ENCODE results near the gene MYH6. TPM values are rescaled to one million over a fixed set of nuclear protein-coding genes. Genes with fewer than 3 reads are reported as not detected.
A peak's percentile ranks its signal among the peaks of the same experiment; 100 is the strongest.

MYH6 gene
- total and polyA plus RNA-seq, 2 donors (not counting 3 experiments of a cell fraction or from before 2014, with no cell fraction given): not detected

MicroRNAs encoded within 50 kb of the gene (microRNA counts, 767-probe panel; counts per million panel counts)
- 723 counts per million, percentile 96 among the panel's probes with 10 or more counts for microRNA hsa-miR-208a
- 723 counts per million, percentile 96 among the panel's probes with 10 or more counts for microRNA hsa-miR-208b

Small RNA genes within 50 kb of the gene (microRNA-seq; reads per million reads assigned to microRNA genes)
- gene MIR208A (ENCODE audit: borderline number of aligned reads, borderline replicate concordance) (10.4 reads per million, percentile 26 among the genes with 10 or more reads in this experiment), gene MIR208B (ENCODE audit: borderline number of aligned reads, borderline replicate concordance) (not detected)

Small RNA genes within 50 kb of the gene (small RNA-seq; reads per million reads assigned to genes)
- not detected for gene MIR208A (ENCODE audit: insufficient read depth, insufficient read length, low read depth, low replicate concordance)
- not detected for gene MIR208B (ENCODE audit: insufficient read depth, insufficient read length, low read depth, low replicate concordance)

Other genes starting within 250 kb of the MYH6 start
- gene SLC7A8, start 224.6 kb downstream of the MYH6 start, total RNA-seq: 1.1 and 1.6 TPM in 2 replicates
- 0.76 and 0.88 TPM in 2 replicates for gene SLC7A8, start 224.6 kb downstream of the MYH6 start, polyA plus RNA-seq
- gene RNF212B, start 170.3 kb downstream of the MYH6 start, total RNA-seq: not detected in 2 replicates
- not detected in 2 replicates for gene RNF212B, start 170.3 kb downstream of the MYH6 start, polyA plus RNA-seq
- gene HOMEZ, start 122.1 kb downstream of the MYH6 start, total RNA-seq: 11.3 and 11.7 TPM in 2 replicates
- gene HOMEZ, start 122.1 kb downstream of the MYH6 start, polyA plus RNA-seq: 16.8 and 17.7 TPM in 2 replicates
- 4.1 and 7.4 TPM in 2 replicates for gene PPP1R3E, start 105.4 kb downstream of the MYH6 start, total RNA-seq
- 3.2 and 4.3 TPM in 2 replicates for gene PPP1R3E, start 105.4 kb downstream of the MYH6 start, polyA plus RNA-seq
- 24.3 and 26.2 TPM in 2 replicates for gene BCL2L2, start 101.4 kb downstream of the MYH6 start, total RNA-seq
- 14.7 and 19.9 TPM in 2 replicates for gene BCL2L2, start 101.4 kb downstream of the MYH6 start, polyA plus RNA-seq
- 218 and 231 TPM in 2 replicates for gene PABPN1, start 86.8 kb downstream of the MYH6 start, total RNA-seq
- gene PABPN1, start 86.8 kb downstream of the MYH6 start, polyA plus RNA-seq: 227 and 231 TPM in 2 replicates
- 1.8 and 4.6 TPM in 2 replicates for gene SLC22A17, start 55.4 kb downstream of the MYH6 start, total RNA-seq
- 2.9 and 4.2 TPM in 2 replicates for gene SLC22A17, start 55.4 kb downstream of the MYH6 start, polyA plus RNA-seq
- gene EFS, start 43.1 kb downstream of the MYH6 start, total RNA-seq: 0.13 TPM in 1 of 2 replicates, not detected in the other
- gene EFS, start 43.1 kb downstream of the MYH6 start, polyA plus RNA-seq: 0.02 and 0.03 TPM in 2 replicates
- gene IL25, start 35.5 kb downstream of the MYH6 start, total RNA-seq: not detected in 2 replicates
- not detected in 2 replicates for gene IL25, start 35.5 kb downstream of the MYH6 start, polyA plus RNA-seq
- gene CMTM5, start 31.2 kb downstream of the MYH6 start, total RNA-seq: not detected in 2 replicates
- not detected in 2 replicates for gene CMTM5, start 31.2 kb downstream of the MYH6 start, polyA plus RNA-seq
- not detected in 2 replicates for gene MYH7, start 27.4 kb upstream of the MYH6 start, total RNA-seq
- gene MYH7, start 27.4 kb upstream of the MYH6 start, polyA plus RNA-seq: not detected in 2 replicates
- gene NGDN, start 61.4 kb upstream of the MYH6 start, total RNA-seq: 36.3 and 36.5 TPM in 2 replicates
- 22.1 and 25.6 TPM in 2 replicates for gene NGDN, start 61.4 kb upstream of the MYH6 start, polyA plus RNA-seq
- 2.0 and 2.3 TPM in 2 replicates for gene ZFHX2, start 143.5 kb upstream of the MYH6 start, total RNA-seq
- gene ZFHX2, start 143.5 kb upstream of the MYH6 start, polyA plus RNA-seq: 0.21 and 0.25 TPM in 2 replicates
- gene THTPA, start 148.0 kb upstream of the MYH6 start, total RNA-seq: 9.8 and 12.5 TPM in 2 replicates
- gene THTPA, start 148.0 kb upstream of the MYH6 start, polyA plus RNA-seq: 9.5 and 10.8 TPM in 2 replicates
- 30.5 and 39.0 TPM in 2 replicates for gene AP1G2, start 159.5 kb upstream of the MYH6 start, total RNA-seq
- gene AP1G2, start 159.5 kb upstream of the MYH6 start, polyA plus RNA-seq: 55.8 and 63.2 TPM in 2 replicates
- not detected in 2 replicates for gene JPH4, start 170.5 kb upstream of the MYH6 start, total RNA-seq
- gene JPH4, start 170.5 kb upstream of the MYH6 start, polyA plus RNA-seq: 0.06 TPM in 1 of 2 replicates, not detected in the other
- 0.44 TPM in 1 of 2 replicates, not detected in the other for gene DHRS2, start 228.1 kb upstream of the MYH6 start, total RNA-seq
- 0.10 and 0.11 TPM in 2 replicates for gene DHRS2, start 228.1 kb upstream of the MYH6 start, polyA plus RNA-seq

Measured in endothelial cell of umbilical vein (primary cell).